LNCaP clone FGC (cell line): ENCODE data around the gene ALDH3A1.

Experiments used
- DNase-seq: peaks from one replicate; pipeline ENCODE4 v3.0.0-alpha.2; 2011; ENCODE audit warnings: low read depth
- H3K4me3 ChIP-seq: 2 replicates; pipeline ENCODE4 v1.5.1; 2011; ENCODE audit warnings: mild to moderate bottlenecking, low read depth, low read length, control low read depth
- TF ChIP-seq, protein P1 (sequence below): IDR thresholded peaks from 2 replicates; pipeline ENCODE4 v1.5.1; 2012; ENCODE audit warnings: mild to moderate bottlenecking; ENCODE audit not compliant: control insufficient read depth, insufficient read depth; ENCODE audit errors: extremely low read depth

ALDH3A1 gene

GRCh38 chr17:19724501-19725420, 23.3 kb downstream of the ALDH3A1 start:
- no peak overlapping the region for H3K4me3 ChIP-seq
- DNase-seq, result no peak
- TF ChIP-seq, protein P1, sequence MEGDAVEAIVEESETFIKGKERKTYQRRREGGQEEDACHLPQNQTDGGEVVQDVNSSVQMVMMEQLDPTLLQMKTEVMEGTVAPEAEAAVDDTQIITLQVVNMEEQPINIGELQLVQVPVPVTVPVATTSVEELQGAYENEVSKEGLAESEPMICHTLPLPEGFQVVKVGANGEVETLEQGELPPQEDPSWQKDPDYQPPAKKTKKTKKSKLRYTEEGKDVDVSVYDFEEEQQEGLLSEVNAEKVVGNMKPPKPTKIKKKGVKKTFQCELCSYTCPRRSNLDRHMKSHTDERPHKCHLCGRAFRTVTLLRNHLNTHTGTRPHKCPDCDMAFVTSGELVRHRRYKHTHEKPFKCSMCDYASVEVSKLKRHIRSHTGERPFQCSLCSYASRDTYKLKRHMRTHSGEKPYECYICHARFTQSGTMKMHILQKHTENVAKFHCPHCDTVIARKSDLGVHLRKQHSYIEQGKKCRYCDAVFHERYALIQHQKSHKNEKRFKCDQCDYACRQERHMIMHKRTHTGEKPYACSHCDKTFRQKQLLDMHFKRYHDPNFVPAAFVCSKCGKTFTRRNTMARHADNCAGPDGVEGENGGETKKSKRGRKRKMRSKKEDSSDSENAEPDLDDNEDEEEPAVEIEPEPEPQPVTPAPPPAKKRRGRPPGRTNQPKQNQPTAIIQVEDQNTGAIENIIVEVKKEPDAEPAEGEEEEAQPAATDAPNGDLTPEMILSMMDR, result no peak

DNA sequence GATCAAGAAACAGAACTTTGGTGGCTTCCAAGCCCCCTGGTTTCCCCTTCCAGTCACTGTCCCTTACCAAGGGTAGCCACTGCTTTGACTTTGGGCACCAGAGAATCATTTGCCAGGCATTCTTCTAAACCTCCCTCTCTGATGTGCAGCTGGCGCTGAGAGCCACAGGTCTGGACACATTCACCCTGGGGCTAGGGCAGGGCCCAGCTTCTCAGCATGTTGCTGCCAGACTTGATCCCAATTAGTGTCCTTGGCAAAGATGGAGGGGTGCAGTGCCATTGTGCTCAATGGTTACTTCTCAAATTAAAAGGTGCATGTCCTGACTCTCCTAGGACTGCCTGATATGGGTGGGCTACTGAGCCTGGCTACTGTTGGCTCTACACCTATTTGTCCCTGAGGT, 24.1 kb downstream of the ALDH3A1 start:
- no peak for DNase-seq
- TF ChIP-seq, protein P1, result no peak
- no peak overlapping the region for H3K4me3 ChIP-seq

DNA sequence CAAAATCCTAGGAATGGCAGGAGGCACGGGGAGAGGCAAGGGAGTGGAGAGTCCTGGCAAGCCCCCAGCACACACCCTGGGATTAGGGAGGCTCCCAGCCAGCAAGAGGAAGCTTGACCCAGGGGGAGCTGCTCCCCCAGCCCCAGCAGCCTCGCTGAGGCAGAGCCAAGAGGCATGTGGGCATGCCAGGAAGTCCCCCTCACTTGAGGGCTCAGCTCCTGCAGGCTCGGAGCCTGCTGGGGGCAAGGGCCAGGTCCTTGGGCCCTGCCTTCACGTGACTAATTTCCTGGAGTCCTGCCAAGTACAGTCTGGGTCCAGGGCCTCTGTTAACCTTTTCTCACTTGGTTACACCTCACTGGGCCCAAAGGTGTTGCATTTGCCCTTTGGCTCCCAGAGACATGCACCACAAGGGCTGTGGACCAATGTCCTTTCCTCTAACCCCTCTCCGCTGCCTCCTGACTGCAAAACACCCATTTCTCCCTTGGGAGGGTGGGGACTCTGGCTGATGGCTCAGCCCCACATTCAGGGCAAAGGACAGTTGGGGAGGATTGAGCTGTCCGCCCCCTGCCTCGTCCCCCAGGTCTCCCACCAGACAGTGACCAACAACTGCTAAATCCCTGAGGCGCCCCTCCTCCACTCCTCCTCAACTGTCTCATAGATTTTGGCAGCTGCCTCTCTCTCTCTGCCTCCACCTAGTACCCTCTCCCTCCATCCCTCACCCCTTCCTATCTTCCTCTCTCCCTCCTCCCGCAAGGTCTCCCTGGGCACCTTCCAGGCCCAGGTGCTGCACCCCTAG, 27.3 kb downstream of the ALDH3A1 start:
- TF ChIP-seq, protein P1, result no peak
- no peak for DNase-seq

GRCh38 chr17:19720210-19720475, 28.0 kb downstream of the ALDH3A1 start:
- TF ChIP-seq, protein P1, result no peak
- no peak overlapping the region for H3K4me3 ChIP-seq
- no peak for DNase-seq

More for the DNA sequence above, 27.3 kb downstream of the ALDH3A1 start:
- H3K4me3 ChIP-seq, result no peak overlapping the region

- no peak for DNase-seq
- TF ChIP-seq, protein P1, result no peak
- no peak overlapping the region for H3K4me3 ChIP-seq
Measured at GRCh38 chr17:19719355-19720209, 28.5 kb downstream of the ALDH3A1 start.

GRCh38 chr17:19718613-19719354, 29.3 kb downstream of the ALDH3A1 start:
- no peak overlapping the region for H3K4me3 ChIP-seq
- TF ChIP-seq, protein P1, result peak; percentile 48
- DNase-seq, result no peak
